ENCODE measurements around the gene PTPRR. TPM values are rescaled to one million over a fixed set of nuclear protein-coding genes. Genes with fewer than 3 reads are reported as not detected.

The PTPRR gene
- total and polyA plus RNA-seq, 2 of the 4 experiments (the other 2 are of a cell fraction) = 0.18 to 0.21 TPM

DNA sequence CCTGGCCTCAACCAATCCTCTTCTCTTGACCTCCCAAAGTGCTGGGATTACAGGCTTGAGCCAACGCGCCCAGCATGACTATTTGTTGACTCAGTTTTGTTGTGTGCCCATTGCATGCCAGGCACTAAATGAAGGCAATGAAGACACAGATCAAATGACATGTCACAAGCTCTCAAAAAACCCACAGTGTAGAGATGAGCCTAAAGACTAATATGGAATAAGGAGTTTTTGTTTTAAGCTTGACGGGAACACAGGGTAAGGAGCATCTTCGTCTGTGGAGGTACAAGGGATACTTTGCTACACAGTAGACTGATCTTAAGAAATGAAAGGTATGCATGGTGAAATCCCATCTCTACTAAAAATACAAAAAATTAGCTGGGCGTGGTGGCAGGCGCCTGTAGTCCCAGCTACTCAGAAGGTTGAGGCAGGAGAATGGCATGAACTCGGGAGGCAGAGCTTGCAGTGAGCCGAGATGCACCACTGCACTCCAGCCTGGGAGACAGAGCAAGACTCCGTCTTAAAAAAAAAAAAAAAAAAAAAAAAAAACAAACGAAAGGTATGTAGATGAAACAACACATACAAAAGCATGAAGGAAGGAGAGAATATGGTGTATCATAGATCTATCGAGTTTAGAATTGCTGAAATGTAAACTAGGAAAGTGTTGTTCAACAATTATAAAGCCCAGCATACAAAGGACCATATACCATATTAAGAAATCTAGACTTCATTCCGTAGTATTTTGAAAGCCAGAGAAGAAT is 161.2 kb downstream of the PTPRR start:
- H3K14ac ChIP-seq (replicated peaks; ENCODE audit: low read depth, low read length) = no peak overlapping the region
- ATAC-seq (ENCODE audit: low read depth) (no peak), DNase-seq (no peak)
- no peak overlapping the region for H2AK5ac ChIP-seq (ENCODE audit: low read depth, low read length)
- H3K4ac ChIP-seq (ENCODE audit: low read depth, low read length) = no peak overlapping the region
- H4K8ac ChIP-seq (ENCODE audit: low read depth in 2 of 2, low read length in 2 of 2) = no peak overlapping the region
- POLR2A ChIA-PET (ENCODE audit: unreplicated experiment) = no interaction called here
- H3K18ac ChIP-seq (ENCODE audit: low read depth, low read length) = no peak overlapping the region
- in situ Hi-C loops (cut with MboI; ENCODE audit: low sequenced_read_pairs) = no loop called here
- CTCF ChIA-PET = no interaction called here
- no peaks in the 10 kb centered on the region for H3K79me1 ChIP-seq (ENCODE audit: low read depth in 1 of 2, low read length in 2 of 2)
- H4K5ac ChIP-seq (ENCODE audit: low read depth, low read length) = no peak overlapping the region
- no CpG with 5 or more reads among the region's 12 CpGs for WGBS, 2 experiments (ENCODE audit: extremely low coverage in 2 of 2, insufficient read length in 1 of 2)
- H3K23ac ChIP-seq (ENCODE audit: low read depth, low read length) = no peak overlapping the region
- H3K27me3 ChIP-seq (ENCODE audit: control insufficient read depth, insufficient read depth, low read length) = no peaks in the 10 kb centered on the region; the same call in 1 of the 2 replicates
- no peaks in the 10 kb centered on the region for H3K36me3 ChIP-seq (ENCODE audit: control insufficient read depth, insufficient read depth, low read length)
- no peak overlapping the region for H4K91ac ChIP-seq (ENCODE audit: insufficient read depth, low read depth, low read length)
- TF ChIP-seq RCOR1 (IDR thresholded peaks at IDR 0.05; ENCODE audit: insufficient replicate concordance, low read length) (no peak), NFE2L2 (IDR thresholded peaks at IDR 0.05; ENCODE audit: low read depth, low read length) (no peak), MXI1 (IDR thresholded peaks at IDR 0.05; ENCODE audit: borderline replicate concordance, low read depth, low read length) (no peak), RFX5 (IDR thresholded peaks at IDR 0.05; ENCODE audit: low read depth, low read length) (no peak), FOS (IDR thresholded peaks at IDR 0.05; ENCODE audit: low read depth, low read length) (no peak), MAFK (IDR thresholded peaks at IDR 0.05; ENCODE audit: low read depth, low read length) (no peak), POLR2A (IDR thresholded peaks at IDR 0.05; ENCODE audit: low read depth, low read length) (no peak), BHLHE40 (IDR thresholded peaks at IDR 0.05; ENCODE audit: low read depth, low read length) (no peak), SMC3 (IDR thresholded peaks at IDR 0.05; ENCODE audit: low read depth, low read length) (no peak), CEBPB (IDR thresholded peaks at IDR 0.05; ENCODE audit: low read depth, low read length) (no peak), MAZ (IDR thresholded peaks at IDR 0.05; ENCODE audit: borderline replicate concordance, low read depth, low read length) (no peak), CHD1 (IDR thresholded peaks at IDR 0.05; ENCODE audit: low read depth, low read length) (no peak), RAD21 (IDR thresholded peaks at IDR 0.05; ENCODE audit: low read length) (no peak)
- TF ChIP-seq, protein P1, sequence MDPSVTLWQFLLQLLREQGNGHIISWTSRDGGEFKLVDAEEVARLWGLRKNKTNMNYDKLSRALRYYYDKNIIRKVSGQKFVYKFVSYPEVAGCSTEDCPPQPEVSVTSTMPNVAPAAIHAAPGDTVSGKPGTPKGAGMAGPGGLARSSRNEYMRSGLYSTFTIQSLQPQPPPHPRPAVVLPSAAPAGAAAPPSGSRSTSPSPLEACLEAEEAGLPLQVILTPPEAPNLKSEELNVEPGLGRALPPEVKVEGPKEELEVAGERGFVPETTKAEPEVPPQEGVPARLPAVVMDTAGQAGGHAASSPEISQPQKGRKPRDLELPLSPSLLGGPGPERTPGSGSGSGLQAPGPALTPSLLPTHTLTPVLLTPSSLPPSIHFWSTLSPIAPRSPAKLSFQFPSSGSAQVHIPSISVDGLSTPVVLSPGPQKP (IDR thresholded peaks at IDR 0.05; ENCODE audit: borderline replicate concordance, low read depth, low read length) = no peak
- TF ChIP-seq, protein P2, sequence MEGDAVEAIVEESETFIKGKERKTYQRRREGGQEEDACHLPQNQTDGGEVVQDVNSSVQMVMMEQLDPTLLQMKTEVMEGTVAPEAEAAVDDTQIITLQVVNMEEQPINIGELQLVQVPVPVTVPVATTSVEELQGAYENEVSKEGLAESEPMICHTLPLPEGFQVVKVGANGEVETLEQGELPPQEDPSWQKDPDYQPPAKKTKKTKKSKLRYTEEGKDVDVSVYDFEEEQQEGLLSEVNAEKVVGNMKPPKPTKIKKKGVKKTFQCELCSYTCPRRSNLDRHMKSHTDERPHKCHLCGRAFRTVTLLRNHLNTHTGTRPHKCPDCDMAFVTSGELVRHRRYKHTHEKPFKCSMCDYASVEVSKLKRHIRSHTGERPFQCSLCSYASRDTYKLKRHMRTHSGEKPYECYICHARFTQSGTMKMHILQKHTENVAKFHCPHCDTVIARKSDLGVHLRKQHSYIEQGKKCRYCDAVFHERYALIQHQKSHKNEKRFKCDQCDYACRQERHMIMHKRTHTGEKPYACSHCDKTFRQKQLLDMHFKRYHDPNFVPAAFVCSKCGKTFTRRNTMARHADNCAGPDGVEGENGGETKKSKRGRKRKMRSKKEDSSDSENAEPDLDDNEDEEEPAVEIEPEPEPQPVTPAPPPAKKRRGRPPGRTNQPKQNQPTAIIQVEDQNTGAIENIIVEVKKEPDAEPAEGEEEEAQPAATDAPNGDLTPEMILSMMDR (conservative IDR thresholded peaks at IDR 0.05; ENCODE audit: low read depth, low read length) = no peak
- TF ChIP-seq, protein P3, sequence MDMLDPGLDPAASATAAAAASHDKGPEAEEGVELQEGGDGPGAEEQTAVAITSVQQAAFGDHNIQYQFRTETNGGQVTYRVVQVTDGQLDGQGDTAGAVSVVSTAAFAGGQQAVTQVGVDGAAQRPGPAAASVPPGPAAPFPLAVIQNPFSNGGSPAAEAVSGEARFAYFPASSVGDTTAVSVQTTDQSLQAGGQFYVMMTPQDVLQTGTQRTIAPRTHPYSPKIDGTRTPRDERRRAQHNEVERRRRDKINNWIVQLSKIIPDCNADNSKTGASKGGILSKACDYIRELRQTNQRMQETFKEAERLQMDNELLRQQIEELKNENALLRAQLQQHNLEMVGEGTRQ (IDR thresholded peaks at IDR 0.05; ENCODE audit: low read depth, low read length) = no peak
- no peak overlapping the region for H3K27ac ChIP-seq (ENCODE audit: insufficient read depth, low read length)
- no peaks in the 10 kb centered on the region for H3K4me1 ChIP-seq (ENCODE audit: control insufficient read depth, insufficient read depth, low read length)
- no peaks in the 10 kb centered on the region for H4K20me1 ChIP-seq (ENCODE audit: insufficient read depth, low read length)
- H3K9ac ChIP-seq (ENCODE audit: low read depth, low read length) = no peak overlapping the region
- no peak overlapping the region for H2BK15ac ChIP-seq (ENCODE audit: low read depth, low read length)
- no peak overlapping the region for H2BK120ac ChIP-seq (ENCODE audit: low read depth, low read length)
- no peaks in the 10 kb centered on the region for H3K9me1 ChIP-seq (ENCODE audit: insufficient read depth, low read length)
- no peak overlapping the region for H3K56ac ChIP-seq (ENCODE audit: extremely low read depth, insufficient read depth, low read length)
- no TSS peak for BruUV-seq (replicated peaks)
- H2AFZ ChIP-seq (replicated peaks; ENCODE audit: low read length, poor library complexity) = no peak overlapping the region
- no peak overlapping the region for H2AK9ac ChIP-seq (replicated peaks; ENCODE audit: low read depth, low read length, poor library complexity)
- no peak overlapping the region for H3K4me3 ChIP-seq (ENCODE audit: insufficient read depth, low read depth, low read length)
- no peak overlapping the region for H2BK20ac ChIP-seq (ENCODE audit: low read depth, low read length)
- intact Hi-C loops (cut with micrococcal nuclease) = no loop called here
- dilution Hi-C loops (cut with HindIII; ENCODE audit: low sequenced_read_pairs, unreplicated experiment) = no loop called here
- H3K4me2 ChIP-seq (ENCODE audit: low read depth, low read length) = no peak overlapping the region
- no peak overlapping the region for H2BK5ac ChIP-seq (ENCODE audit: low read depth, low read length, poor library complexity, severe bottlenecking)
- H3K9me3 ChIP-seq (ENCODE audit: control insufficient read depth, insufficient read depth, low read length) = no peaks in the 10 kb centered on the region

Measured in IMR-90 (cell line).